Measurements from ENCODE around the gene ARID1B. TPM values are rescaled to one million over a fixed set of nuclear protein-coding genes. Genes with fewer than 3 reads are reported as not detected.

ARID1B gene
- total and polyA plus RNA-seq, 2 experiments from 2014 or later = 32.9 to 67.0 TPM

GRCh38 chr6:157244780-157245179 is 467.6 kb downstream of the ARID1B start:
- H3K27me3 ChIP-seq = no peaks in the 10 kb centered on the region
- no peaks in the 10 kb centered on the region for H4K20me1 ChIP-seq (ENCODE audit: insufficient read depth, poor library complexity, severe bottlenecking)
- H3K4me2 ChIP-seq = no peak overlapping the region
- H3K9me3 ChIP-seq (ENCODE audit: low read depth) = no peaks in the 10 kb centered on the region
- no peak overlapping the region for H3K4me3 ChIP-seq
- WGBS (ENCODE audit: low lambda C conversion rate, missing lambda C conversion rate) = 47% methylated on average over 4 of the region's 4 CpGs
- H3K36me3 ChIP-seq (replicated peaks; ENCODE audit: insufficient read depth, low read depth) = no peaks in the 10 kb centered on the region
- no peaks in the 10 kb centered on the region for H3K79me2 ChIP-seq
- no peak for DNase-seq (ENCODE audit: low spot score)
- no peaks in the 10 kb centered on the region for H3K9me2 ChIP-seq (replicated peaks; ENCODE audit: insufficient read depth)
- no peak overlapping the region for H3K27ac ChIP-seq
- no peak overlapping the region for H2AFZ ChIP-seq
- H3K4me1 ChIP-seq (ENCODE audit: insufficient read depth) = peaks cover 18% of the 10 kb centered on the region
- TF ChIP-seq EZH2 (IDR thresholded peaks at IDR 0.05; ENCODE audit: borderline replicate concordance) (no peak), CTCF (IDR thresholded peaks at IDR 0.05; ENCODE audit: poor library complexity) (no peak)

- 64% methylated on average over 13 of the region's 13 CpGs for WGBS (ENCODE audit: low lambda C conversion rate, missing lambda C conversion rate)
- Histone ChIP-seq H3K79me2 (no peaks in the 10 kb centered on the region), H3K27me3 (no peaks in the 10 kb centered on the region), H3K9me2 (replicated peaks; ENCODE audit: insufficient read depth) (no peaks in the 10 kb centered on the region), H3K36me3 (replicated peaks; ENCODE audit: insufficient read depth, low read depth) (no peaks in the 10 kb centered on the region), H3K4me3 (no peak overlapping the region), H3K4me1 (ENCODE audit: insufficient read depth) (peaks cover 18% of the 10 kb centered on the region), H3K27ac (no peak overlapping the region), H3K9me3 (ENCODE audit: low read depth) (no peaks in the 10 kb centered on the region), H4K20me1 (ENCODE audit: insufficient read depth, poor library complexity, severe bottlenecking) (no peaks in the 10 kb centered on the region), H3K4me2 (no peak overlapping the region), H2AFZ (no peak overlapping the region)
- no peak for DNase-seq (ENCODE audit: low spot score)
- TF ChIP-seq CTCF (IDR thresholded peaks at IDR 0.05; ENCODE audit: poor library complexity) (no peak), EZH2phosphoT487 (IDR thresholded peaks at IDR 0.05; ENCODE audit: low read depth, severe bottlenecking, unreplicated experiment) (no peak), EZH2 (IDR thresholded peaks at IDR 0.05; ENCODE audit: borderline replicate concordance) (no peak)
Measured at GRCh38 chr6:157245436-157245835, 468.3 kb downstream of the ARID1B start.

GRCh38 chr6:157246048-157246630 is 469.0 kb downstream of the ARID1B start:
- Histone ChIP-seq H3K36me3 (replicated peaks; ENCODE audit: insufficient read depth, low read depth) (no peaks in the 10 kb centered on the region), H3K4me1 (ENCODE audit: insufficient read depth) (peaks cover 18% of the 10 kb centered on the region), H3K27ac (no peak overlapping the region), H3K4me2 (no peak overlapping the region), H4K20me1 (ENCODE audit: insufficient read depth, poor library complexity, severe bottlenecking) (no peaks in the 10 kb centered on the region), H3K9me3 (ENCODE audit: low read depth) (no peaks in the 10 kb centered on the region), H3K4me3 (no peak overlapping the region), H3K27me3 (no peaks in the 10 kb centered on the region), H2AFZ (no peak overlapping the region), H3K9me2 (replicated peaks; ENCODE audit: insufficient read depth) (no peaks in the 10 kb centered on the region), H3K79me2 (no peaks in the 10 kb centered on the region)
- 70% methylated on average over 19 of the region's 21 CpGs for WGBS (ENCODE audit: low lambda C conversion rate, missing lambda C conversion rate)
- DNase-seq (ENCODE audit: low spot score) = no peak
- no peak for TF ChIP-seq CTCF (IDR thresholded peaks at IDR 0.05; ENCODE audit: poor library complexity)
- TF ChIP-seq EZH2 (IDR thresholded peaks at IDR 0.05; ENCODE audit: borderline replicate concordance) = no peak
- TF ChIP-seq EZH2phosphoT487 (IDR thresholded peaks at IDR 0.05; ENCODE audit: low read depth, severe bottlenecking, unreplicated experiment) = no peak
